GM12801 (cell line): ENCODE measurements around the gene FBXW5.

Experiments
- CTCF ChIP-seq: IDR thresholded peaks from one replicate; pipeline ENCODE4 v1.5.1; 2011; ENCODE audit warnings: control low read depth; ENCODE audit not compliant: insufficient read length; ENCODE audit errors: extremely low read depth

Gene FBXW5

GRCh38 chr9:136913701-136914438 lies 30.7 kb downstream of the FBXW5 start:
- TF ChIP-seq CTCF: no peak

GRCh38 chr9:136910901-136911245 lies 33.7 kb downstream of the FBXW5 start:
- TF ChIP-seq CTCF: no peak

GRCh38 chr9:136910197-136910900 lies 34.2 kb downstream of the FBXW5 start:
- TF ChIP-seq CTCF: no peak

GRCh38 chr9:136907011-136907914 lies 37.3 kb downstream of the FBXW5 start:
- no peak for TF ChIP-seq CTCF

GRCh38 chr9:136906266-136906665 lies 38.3 kb downstream of the FBXW5 start:
- no peak for TF ChIP-seq CTCF

- TF ChIP-seq CTCF: no peak
Measured at GRCh38 chr9:136903041-136903554, 41.4 kb downstream of the FBXW5 start.
